K562 (cell line): Measurements from ENCODE around the gene GAMT. TPM values are rescaled to one million over a fixed set of nuclear protein-coding genes. Genes with fewer than 3 reads are reported as not detected.

ENCODE experiments used
- ATAC-seq: fragments of 200-7000 bp; cut with Tn5 transposase; 3 replicates; pipeline ENCODE4 v1.9.1; 2020; ENCODE audit warnings: moderate library complexity
- BruUV-seq: library from RNA; stranded (reverse); fragments of 400-500 nt; replicated peaks from 2 replicates; lab custom pipeline; 2021; lab: Mats Ljungman, UMichigan
- CTCF ChIA-PET: fragments of 300-600 bp; formaldehyde crosslinking; extraction: SDS; loops from one replicate; lab custom pipeline; 2021; ENCODE audit warnings: low intra/inter-chr PET ratio; lab: Yijun Ruan, JAX
- POLR2A ChIA-PET: fragments of 300-600, 350-650 bp; sonication (Branson Sonifier 250); formaldehyde crosslinking; extraction: SDS; loops from one replicate; lab custom pipeline; 2021; ENCODE audit warnings: antibody characterized with exemption, inconsistent platforms; lab: Yijun Ruan, JAX
- DNase-seq, 4 experiments: peaks; one replicate each; pipeline versions ENCODE4 v3.0.0 to v3.0.0-alpha.2; 2011 to 2018; ENCODE audit warnings: low spot score in 3 of 4, mixed read lengths in 3 of 4; ENCODE audit errors: extremely low read depth in 1 of 4
- FAIRE-seq: peaks from 2 replicates; lab custom pipeline; 2011; peaks lifted over from hg19 to GRCh38; lab: Jason Lieb, UNC
- H2AFZ ChIP-seq: 2 replicates; pipeline ENCODE4 v1.6.0; 2011; ENCODE audit warnings: low read depth, low read length, control low read depth, inconsistent platforms
- H3K27ac ChIP-seq: fragments of 200-600 bp; 3 replicates; pipeline ENCODE4 v1.8.0; 2011; ENCODE audit warnings: low read depth, mild to moderate bottlenecking, control low read depth, inconsistent platforms, low read length, moderate library complexity, mixed read lengths; ENCODE audit errors: extremely low read depth
- H3K27me3 ChIP-seq, 2 experiments: fragments of 300-600 bp in 1 of 2; 2 replicates in 1 of 2; 3 replicates in 1 of 2; pipeline versions ENCODE4 v1.6.0 to v1.8.0; 2011; ENCODE audit warnings: inconsistent platforms in 2 of 2, low read length in 2 of 2, mild to moderate bottlenecking in 1 of 2, mixed read lengths in 1 of 2, moderate library complexity in 1 of 2; ENCODE audit not compliant: control insufficient read depth in 2 of 2, insufficient read depth in 2 of 2
- H3K36me3 ChIP-seq: fragments of 300-600 bp; 3 replicates; pipeline ENCODE4 v1.8.0; 2011; ENCODE audit warnings: mild to moderate bottlenecking, low read length, inconsistent platforms; ENCODE audit not compliant: control insufficient read depth, insufficient read depth
- H3K4me1 ChIP-seq, 2 experiments: fragments of 200-600 bp in 1 of 2; replicated peaks in 1 of 2; 2 replicates in 1 of 2; 3 replicates in 1 of 2; pipeline versions ENCODE4 v1.5.1 to v1.8.0; 2011; ENCODE audit warnings: inconsistent platforms in 2 of 2, low read length in 2 of 2, mild to moderate bottlenecking in 1 of 2, mixed read lengths in 1 of 2, moderate library complexity in 1 of 2; ENCODE audit not compliant: control insufficient read depth in 2 of 2, insufficient read depth in 2 of 2
- H3K4me2 ChIP-seq: 2 replicates; pipeline ENCODE4 v1.6.1; 2011; ENCODE audit warnings: low read length, control low read depth, inconsistent platforms, mixed read lengths; ENCODE audit not compliant: insufficient read depth
- H3K4me3 ChIP-seq: fragments of 200-600 bp; sonication (generic), shearing (Covaris generic); 2 replicates; pipeline ENCODE4 v1.5.1; 2016; ENCODE audit warnings: control low read depth, inconsistent platforms
- H3K79me2 ChIP-seq: fragments of 200-600 bp; 3 replicates; pipeline ENCODE4 v1.8.0; 2011; ENCODE audit warnings: low read length, inconsistent platforms; ENCODE audit not compliant: control insufficient read depth, insufficient read depth
- H3K9ac ChIP-seq, 2 experiments: 2 replicates each; pipeline versions ENCODE4 v1.6.0 to v1.6.1; 2011; ENCODE audit warnings: low read depth in 2 of 2, low read length in 2 of 2, control low read depth in 1 of 2, inconsistent platforms in 1 of 2, mild to moderate bottlenecking in 1 of 2, mixed read lengths in 1 of 2; ENCODE audit not compliant: insufficient read depth in 1 of 2
- H3K9me1 ChIP-seq: one replicate; pipeline ENCODE4 v1.6.0; 2011; ENCODE audit warnings: inconsistent platforms, mild to moderate bottlenecking, low read length, moderate library complexity; ENCODE audit not compliant: control insufficient read depth, insufficient read depth
- H3K9me3 ChIP-seq: replicated peaks from 2 replicates; pipeline ENCODE4 v1.5.1; 2011; ENCODE audit warnings: low read depth, low read length, inconsistent platforms; ENCODE audit not compliant: control insufficient read depth, insufficient read depth
- H4K20me1 ChIP-seq: replicated peaks from 2 replicates; pipeline ENCODE4 v1.6.1; 2011; ENCODE audit warnings: low read length, inconsistent platforms, mixed read lengths; ENCODE audit not compliant: control insufficient read depth, insufficient read depth
- CEBPZ ChIP-seq: fragments of 150-350 bp; IDR thresholded peaks from 2 replicates; pipeline ENCODE4 v1.6.1; 2014; ENCODE audit warnings: low read depth, mild to moderate bottlenecking, low read length, borderline replicate concordance
- RBFOX2 ChIP-seq: fragments of 200-400 bp; formaldehyde crosslinking; IDR thresholded peaks from 2 replicates; pipeline ENCODE4 v1.6.1; 2017; ENCODE audit warnings: low read depth, mild to moderate bottlenecking, low read length, moderate library complexity
- SIX5 ChIP-seq, 2 experiments: IDR thresholded peaks; 2 replicates each; pipeline ENCODE4 v1.6.1; 2011; ENCODE audit warnings: low read length in 2 of 2, borderline replicate concordance in 1 of 2, low read depth in 1 of 2, mild to moderate bottlenecking in 1 of 2, moderate library complexity in 1 of 2; ENCODE audit not compliant: insufficient read depth in 1 of 2
- ZC3H4 ChIP-seq: sonication (generic); formaldehyde crosslinking; IDR thresholded peaks from 2 replicates; pipeline ENCODE4 v1.9.0; 2021; ENCODE audit warnings: missing genetic modification reagents, borderline replicate concordance
- ZNF23 ChIP-seq: fragments of 250-450 bp; sonication (Bioruptor Pico); IDR thresholded peaks from 2 replicates; pipeline ENCODE4 v1.4.0; 2020; ENCODE audit warnings: mild to moderate bottlenecking
- WGBS: fragments of 100-300 bp; shearing (Covaris generic); methylation state at CpG from one replicate; pipeline ENCODE4 v1.1.6; 2016; ENCODE audit warnings: low coverage, mixed read lengths; ENCODE audit not compliant: insufficient coverage; ENCODE audit errors: missing lambda C conversion rate; 5-methylcytosine and 5-hydroxymethylcytosine counted together
- in situ Hi-C: fragments of 300-500 bp; cut with MboI; formaldehyde crosslinking; loops from 4 replicates; pipeline ENCODE4 v1.15.0; 2018; ENCODE audit warnings: inconsistent platforms, mixed read lengths
- intact Hi-C: fragments of 100-400 bp; cut with micrococcal nuclease; formaldehyde crosslinking; loops from 2 replicates; pipeline ENCODE4 v1.14.2; 2022
- polyA plus RNA-seq, 8 experiments: library from polyadenylated mRNA; depleted of rRNA in 4 of 8; stranded (reverse) in 5 of 8; unstranded in 3 of 8; fragments of >200 nt; fragmentation: Nextera tagmentation in 2 of 8; fragmentation: Illumina TruSeq in 1 of 8; extraction: Ambion mirVana in 2 of 8; extraction: Trizol in 1 of 8; gene quantifications; 2 replicates each; pipeline versions ENCODE4 v1.2.1 to v1.2.3, GENCODE V29; 2011 to 2014; ENCODE audit warnings: inconsistent platforms in 1 of 8, missing spikeins in 1 of 8
- total RNA-seq, 7 experiments: library from RNA; depleted of rRNA in 6 of 7; stranded (reverse); fragments of >200 nt in 6 of 7; fragmentation: Illumina TruSeq in 2 of 7; extraction: Trizol in 2 of 7; gene quantifications; 2 replicates each; pipeline versions ENCODE4 v1.2.1 to v1.2.3, GENCODE V29; 2011 to 2021; ENCODE audit warnings: low replicate concordance in 1 of 7

The GAMT gene
- total and polyA plus RNA-seq, 9 of the 15 experiments (the other 6 are each of a cell fraction or from before 2014, with no cell fraction given): 1.3 to 35.3 (median 27.2) TPM

- no peak for DNase-seq
- peak overlapping the region in 1 of 2 experiments; percentile 41; a peak in 2 of 4 replicates for H3K9ac ChIP-seq
- TF ChIP-seq ZC3H4: 0 out of 2 replicates have a peak, but pooled peaks have one; percentile 41
- no peak for TF ChIP-seq CEBPZ
- no peak for TF ChIP-seq SIX5 (IDR thresholded peaks at IDR 0.05; ENCODE audit: borderline replicate concordance in 1 of 2, insufficient read depth in 1 of 2, low read depth in 1 of 2, low read length in 2 of 2)
- no peak for TF ChIP-seq ZNF23 (CRISPR knock-in tag)
- TF ChIP-seq RBFOX2: peak; percentile 49; the same call in 1 of the 2 replicates
- H3K27ac ChIP-seq: no peak overlapping the region
- 96% methylated on average over 3 of the region's 3 CpGs for WGBS
- peaks cover 5% of the 10 kb centered on the region for H4K20me1 ChIP-seq
- H3K4me3 ChIP-seq: no peak overlapping the region
- BruUV-seq: no TSS peak
- in situ Hi-C loops: no loop called here
- H3K4me1 ChIP-seq: peaks cover 0 to 50% of the 10 kb centered on the region in 2 experiments; a peak in 2 of 5 replicates
- no peaks in the 10 kb centered on the region for H3K27me3 ChIP-seq
- no peak for FAIRE-seq
- no peak overlapping the region for H2AFZ ChIP-seq
- no peaks in the 10 kb centered on the region for H3K9me3 ChIP-seq
- peaks cover 54% of the 10 kb centered on the region; the same call in 2 of the 3 replicates for H3K36me3 ChIP-seq
- CTCF ChIA-PET: no interaction called here
- peaks cover 45% of the 10 kb centered on the region for H3K79me2 ChIP-seq
- intact Hi-C loops: no loop called here
- POLR2A ChIA-PET: interaction anchor here (0.9 to 1.3 kb wide), 2 partner anchors 11 to 29 kb away, joined by 4 to 6 read pairs; no protein-coding TSS in a partner anchor
- no peak overlapping the region for H3K4me2 ChIP-seq
- H3K9me1 ChIP-seq: no peaks in the 10 kb centered on the region
- ATAC-seq: no peak
These were observed 15.5 kb downstream of the GAMT start for GRCh38 chr19:1385816-1386215.
